Astrocyte of the spinal cord (primary cell): ENCODE data around the gene B9D2.

Experiments
- DNase-seq: peaks from one replicate; pipeline ENCODE4 v3.0.0; 2011; ENCODE audit warnings: low read depth, low spot score
- H3K4me3 ChIP-seq: 2 replicates; pipeline ENCODE4 v1.5.1; 2011; ENCODE audit warnings: low read depth, mild to moderate bottlenecking, low read length, moderate library complexity
- in situ Hi-C: cut with HindIII; loops from 2 replicates; pipeline ENCODE4 v1.10.0; 2017; ENCODE audit warnings: low sequenced_read_pairs
- TF ChIP-seq, protein P1 (sequence below): IDR thresholded peaks from 2 replicates; pipeline ENCODE4 v1.5.1; 2012; ENCODE audit warnings: low read depth, mild to moderate bottlenecking, low read length, inconsistent platforms

B9D2 gene

GRCh38 chr19:41324921-41325639 lies 38.9 kb downstream of the B9D2 start:
- peak; percentile 83 for DNase-seq
- TF ChIP-seq, protein P1, sequence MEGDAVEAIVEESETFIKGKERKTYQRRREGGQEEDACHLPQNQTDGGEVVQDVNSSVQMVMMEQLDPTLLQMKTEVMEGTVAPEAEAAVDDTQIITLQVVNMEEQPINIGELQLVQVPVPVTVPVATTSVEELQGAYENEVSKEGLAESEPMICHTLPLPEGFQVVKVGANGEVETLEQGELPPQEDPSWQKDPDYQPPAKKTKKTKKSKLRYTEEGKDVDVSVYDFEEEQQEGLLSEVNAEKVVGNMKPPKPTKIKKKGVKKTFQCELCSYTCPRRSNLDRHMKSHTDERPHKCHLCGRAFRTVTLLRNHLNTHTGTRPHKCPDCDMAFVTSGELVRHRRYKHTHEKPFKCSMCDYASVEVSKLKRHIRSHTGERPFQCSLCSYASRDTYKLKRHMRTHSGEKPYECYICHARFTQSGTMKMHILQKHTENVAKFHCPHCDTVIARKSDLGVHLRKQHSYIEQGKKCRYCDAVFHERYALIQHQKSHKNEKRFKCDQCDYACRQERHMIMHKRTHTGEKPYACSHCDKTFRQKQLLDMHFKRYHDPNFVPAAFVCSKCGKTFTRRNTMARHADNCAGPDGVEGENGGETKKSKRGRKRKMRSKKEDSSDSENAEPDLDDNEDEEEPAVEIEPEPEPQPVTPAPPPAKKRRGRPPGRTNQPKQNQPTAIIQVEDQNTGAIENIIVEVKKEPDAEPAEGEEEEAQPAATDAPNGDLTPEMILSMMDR: no peak
- no peak overlapping the region for H3K4me3 ChIP-seq
- in situ Hi-C loops: no loop called here

- TF ChIP-seq, protein P1: no peak
- no peak overlapping the region for H3K4me3 ChIP-seq
- no peak for DNase-seq
- in situ Hi-C loops: no loop called here
These were observed 39.7 kb downstream of the B9D2 start for GRCh38 chr19:41324231-41324702.

GRCh38 chr19:41323430-41324125 lies 40.4 kb downstream of the B9D2 start:
- H3K4me3 ChIP-seq: no peak overlapping the region
- in situ Hi-C loops: no loop called here
- TF ChIP-seq, protein P1: no peak
- peak; percentile 99 for DNase-seq

DNA sequence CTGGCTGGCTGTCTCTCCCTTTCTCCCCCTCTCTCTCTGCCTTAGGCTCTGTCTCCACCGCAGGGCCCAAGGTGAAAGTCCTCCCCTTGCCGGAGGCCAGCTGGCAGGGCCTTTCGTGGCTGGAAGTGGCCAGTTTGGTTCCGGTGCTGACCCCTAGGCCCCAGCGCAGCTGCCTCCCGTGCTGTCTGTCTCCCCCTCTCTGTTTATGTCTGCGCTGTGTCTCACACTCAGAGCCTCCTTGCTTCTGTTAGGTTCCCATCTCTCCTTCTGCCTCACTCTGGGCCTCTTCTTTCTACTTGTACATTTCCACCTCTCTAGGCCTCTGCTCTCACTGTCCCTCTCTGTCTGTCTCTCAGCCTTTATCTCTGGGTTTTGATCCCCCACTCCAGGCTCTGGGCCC lies 40.9 kb downstream of the B9D2 start:
- no peak overlapping the region for H3K4me3 ChIP-seq
- TF ChIP-seq, protein P1: peak; percentile 4
- in situ Hi-C loops: no loop called here
- peak; percentile 79 for DNase-seq

GRCh38 chr19:41322451-41322850 lies 41.5 kb downstream of the B9D2 start:
- H3K4me3 ChIP-seq: no peak overlapping the region
- TF ChIP-seq, protein P1: no peak
- DNase-seq: no peak
- in situ Hi-C loops: no loop called here

- H3K4me3 ChIP-seq: no peak overlapping the region
- in situ Hi-C loops: no loop called here
- DNase-seq: peak; percentile 85
- TF ChIP-seq, protein P1: peak; percentile 85
These were observed 42.2 kb downstream of the B9D2 start for GRCh38 chr19:41321600-41322270.
